GM21737 (cell line): Measurements from ENCODE around the gene ADAM29.
"Not testable (repeated sequence)": the region's sequence is repeated elsewhere in the genome, so short reads cannot be mapped to it uniquely, and the experiment has no call there.

ENCODE experiments used
- ATAC-seq: cut with Tn5 transposase; IDR thresholded peaks from one replicate; pipeline ENCODE4 v1.9.1; 2021; ENCODE audit warnings: mild to moderate bottlenecking, moderate library complexity; ENCODE audit not compliant: unreplicated experiment

The ADAM29 gene

DNA sequence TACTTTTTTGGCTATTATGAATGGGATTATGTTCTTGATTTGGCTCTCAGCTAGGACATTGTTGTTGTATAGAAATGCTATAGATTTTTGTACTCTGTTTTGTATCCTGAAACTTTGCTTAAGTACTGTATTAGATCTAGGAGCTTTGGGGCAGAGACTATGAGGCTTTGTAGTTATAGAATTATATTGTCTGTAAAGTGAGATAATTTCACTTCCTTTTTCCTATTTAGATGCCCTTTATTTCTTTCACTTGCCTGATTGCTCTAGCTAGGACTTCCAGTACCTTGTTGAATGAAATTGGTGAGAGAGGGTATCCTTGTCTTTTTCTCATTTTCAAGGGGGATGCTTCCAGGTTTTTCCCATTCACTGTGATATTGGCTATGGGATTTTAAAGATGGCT lies 28.1 kb downstream of the ADAM29 start:
- no peak for ATAC-seq

DNA sequence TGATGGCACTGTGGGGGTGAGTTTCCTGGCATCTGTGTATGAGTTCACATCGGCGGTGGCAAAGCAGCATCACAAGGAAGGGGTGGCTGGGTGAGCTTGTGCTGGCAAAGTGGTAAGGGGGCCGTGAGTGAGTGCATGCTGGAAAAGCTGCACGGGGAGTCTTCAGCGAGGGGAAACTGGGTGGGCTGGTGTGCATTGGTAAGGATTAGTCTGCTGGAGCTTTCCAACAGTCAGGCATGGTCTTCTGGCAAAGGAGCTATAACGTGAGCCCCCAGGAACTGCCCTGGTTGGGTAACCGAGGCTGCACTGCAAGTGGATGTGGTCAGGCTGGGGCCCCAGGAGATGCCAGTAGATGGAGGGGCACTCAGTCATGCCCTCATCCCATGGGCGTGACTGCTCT lies 30.7 kb downstream of the ADAM29 start:
- ATAC-seq = no peak

DNA sequence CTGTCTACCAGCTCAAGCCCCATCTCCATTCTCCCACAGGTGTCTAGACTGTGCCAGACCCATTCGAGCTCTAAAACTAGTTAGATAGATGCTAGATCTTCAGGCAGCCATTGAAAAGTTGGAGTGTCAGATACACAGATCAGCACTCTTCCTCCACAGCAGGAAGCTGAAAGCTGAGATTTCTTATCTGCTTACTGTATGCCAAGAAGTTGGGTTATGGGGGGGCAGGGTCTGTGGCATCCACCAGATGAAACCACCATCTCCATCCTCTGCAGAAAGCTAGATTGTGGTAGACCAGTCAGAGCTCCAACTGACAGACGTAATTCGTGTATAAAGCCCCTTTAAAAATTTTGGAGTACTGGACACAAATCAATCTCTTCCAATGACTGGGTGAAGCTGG lies 54.8 kb downstream of the ADAM29 start:
- no peak for ATAC-seq

DNA sequence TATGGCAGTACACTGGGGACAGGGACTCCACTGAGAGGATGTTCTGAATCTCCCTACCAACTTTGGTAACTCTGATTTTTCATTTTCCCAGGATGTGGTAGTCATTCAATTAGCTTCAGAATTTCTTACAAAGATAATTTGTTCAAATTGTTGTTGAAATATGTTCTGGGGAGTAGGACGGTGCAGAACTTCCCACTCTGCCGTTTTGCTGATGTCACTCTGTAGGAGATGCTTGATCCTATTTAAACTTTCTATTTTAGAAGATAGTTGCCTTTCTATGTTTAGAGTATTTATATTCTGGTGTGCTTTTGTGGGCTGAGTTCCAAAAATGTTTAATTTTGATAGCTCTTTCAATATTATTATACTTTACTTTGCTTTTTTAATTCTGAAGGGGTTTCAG lies 55.2 kb downstream of the ADAM29 start:
- ATAC-seq = no peak

DNA sequence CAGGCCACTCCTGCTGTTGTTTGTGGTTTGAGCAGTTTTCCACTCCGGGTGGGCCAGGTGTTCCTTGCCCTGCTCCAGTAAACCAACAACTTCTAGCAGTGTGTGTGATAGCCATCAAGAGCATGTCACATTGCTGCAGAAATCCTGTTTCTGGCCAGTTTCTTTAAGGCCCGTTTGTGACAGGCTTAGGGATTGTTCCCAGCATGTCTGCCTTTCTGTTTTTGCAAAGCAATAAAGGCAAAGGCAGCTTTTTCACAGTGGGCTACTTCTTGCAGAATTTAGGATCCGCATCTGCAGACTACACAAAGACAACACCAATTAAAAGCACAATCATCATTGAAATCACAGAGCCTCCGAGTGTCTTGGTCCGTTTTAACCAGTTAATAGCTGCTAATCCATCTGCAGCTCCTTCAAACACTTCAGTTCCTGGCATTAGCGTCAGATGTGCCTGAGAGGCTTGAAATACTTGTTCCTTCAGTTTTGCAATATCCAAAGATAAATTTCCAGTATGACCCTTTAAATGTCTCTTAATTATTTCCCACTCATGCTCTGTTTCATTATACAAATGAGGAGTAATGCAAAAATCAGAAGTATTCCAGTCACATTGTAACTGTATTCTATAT lies 65.1 kb downstream of the ADAM29 start:
- ATAC-seq = no peak

DNA sequence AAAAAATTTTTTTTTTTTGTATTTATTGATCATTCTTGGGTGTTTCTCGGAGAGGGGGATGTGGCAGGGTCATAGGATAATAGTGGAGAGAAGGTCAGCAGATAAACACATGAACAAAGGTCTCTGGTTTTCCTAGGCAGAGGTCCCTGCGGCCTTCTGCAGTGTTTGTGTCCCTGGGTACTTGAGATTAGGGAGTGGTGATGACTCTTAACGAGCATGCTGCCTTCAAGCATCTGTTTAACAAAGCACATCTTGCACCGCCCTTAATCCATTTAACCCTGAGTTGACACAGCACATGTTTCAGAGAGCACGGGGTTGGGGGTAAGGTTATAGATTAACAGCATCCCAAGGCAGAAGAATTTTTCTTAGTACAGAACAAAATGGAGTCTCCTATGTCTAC lies 65.7 kb downstream of the ADAM29 start:
- ATAC-seq = not testable (repeated sequence)

DNA sequence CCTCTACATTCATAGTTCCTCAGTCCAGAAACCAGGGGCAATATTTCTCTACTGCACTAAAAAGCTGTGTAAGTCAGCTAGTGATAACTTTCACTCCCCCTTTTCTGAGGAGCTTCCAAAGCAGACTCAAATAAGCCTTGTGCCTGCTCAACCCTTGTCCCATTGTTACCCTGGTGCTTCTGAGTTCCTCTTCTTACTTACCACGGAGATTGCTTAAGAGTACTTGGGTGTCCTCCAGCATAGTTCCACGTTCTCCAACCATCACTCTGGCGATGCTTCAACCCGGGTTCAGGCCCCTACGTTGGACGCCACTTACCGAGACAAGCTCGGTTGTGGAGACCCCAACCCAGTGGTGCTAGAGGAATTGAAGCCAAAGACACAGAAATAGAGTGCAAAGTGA lies 71.6 kb downstream of the ADAM29 start:
- no peak for ATAC-seq

DNA sequence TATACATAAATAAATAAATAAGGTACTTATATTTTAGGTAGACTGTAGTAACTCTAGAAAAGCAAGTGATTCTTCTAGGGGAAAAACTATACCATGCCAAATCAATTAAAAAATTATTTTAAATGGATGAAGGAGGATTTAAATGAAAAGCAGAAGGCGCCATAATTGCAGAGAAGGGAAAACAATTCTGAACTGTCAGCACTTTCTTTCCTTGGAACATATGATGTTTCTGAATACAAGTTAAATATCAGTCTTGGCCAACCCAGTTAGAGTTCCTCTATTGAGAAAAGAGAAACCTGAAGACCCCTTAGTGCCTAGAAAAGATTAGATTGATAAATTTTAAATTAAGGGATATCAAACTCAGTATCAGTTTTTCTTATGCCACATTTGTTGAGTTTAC lies 75.8 kb downstream of the ADAM29 start:
- no peak for ATAC-seq

DNA sequence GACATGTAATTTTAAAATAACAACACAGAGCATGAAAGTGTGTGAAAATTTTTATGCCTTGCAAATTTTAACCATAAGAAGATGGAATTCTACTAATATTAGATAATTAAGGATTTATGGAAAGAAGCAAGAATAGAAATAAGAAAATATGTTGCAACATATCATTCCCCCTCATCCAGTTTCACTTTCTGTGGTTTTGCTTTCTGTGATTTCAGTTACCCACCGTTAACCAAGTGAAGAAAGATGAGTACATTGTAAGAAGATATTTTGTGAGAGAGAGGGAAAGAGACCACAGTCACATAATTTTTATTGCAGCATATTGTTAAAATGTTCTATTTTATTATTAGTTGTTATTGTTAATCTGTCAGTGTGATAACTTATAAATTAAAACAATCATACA lies 77.9 kb downstream of the ADAM29 start:
- ATAC-seq = no peak

DNA sequence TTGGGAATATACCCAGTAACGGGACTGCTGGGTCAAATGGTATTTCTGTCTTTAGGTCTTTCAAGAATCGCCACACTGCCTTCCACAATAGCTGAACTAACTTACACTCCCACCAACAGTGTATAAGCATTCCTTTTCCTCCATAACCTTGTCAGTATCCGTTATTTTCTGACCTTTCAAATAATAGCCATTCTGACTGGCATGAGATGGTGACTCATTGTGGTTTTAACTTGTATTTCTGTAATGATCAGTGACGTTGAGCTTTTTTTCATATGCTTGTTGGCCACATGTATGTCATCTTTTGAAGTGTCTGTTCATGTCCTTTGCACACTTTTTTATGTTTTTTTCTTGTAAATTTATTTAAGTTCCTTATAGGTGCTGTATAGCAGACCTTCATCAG lies 81.2 kb downstream of the ADAM29 start:
- no peak for ATAC-seq

DNA sequence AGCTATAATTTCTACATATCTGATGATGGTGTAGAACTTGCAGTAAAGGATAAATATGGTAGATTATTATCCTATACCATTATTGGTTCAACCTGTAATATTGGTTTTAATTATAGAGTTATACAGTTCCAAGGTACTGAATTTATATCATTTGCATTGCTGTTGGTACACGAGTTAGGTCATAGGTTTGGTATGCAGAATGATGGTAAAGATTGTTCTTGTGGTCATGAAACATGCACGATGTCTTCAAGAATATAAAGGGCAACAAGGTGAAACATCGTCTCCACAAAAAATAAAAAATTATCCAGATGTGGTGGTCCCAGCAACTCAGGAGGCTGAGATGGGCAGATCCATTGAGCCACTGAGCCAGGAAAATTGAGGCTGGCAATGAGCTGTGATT lies 99.6 kb downstream of the ADAM29 start:
- no peak for ATAC-seq

DNA sequence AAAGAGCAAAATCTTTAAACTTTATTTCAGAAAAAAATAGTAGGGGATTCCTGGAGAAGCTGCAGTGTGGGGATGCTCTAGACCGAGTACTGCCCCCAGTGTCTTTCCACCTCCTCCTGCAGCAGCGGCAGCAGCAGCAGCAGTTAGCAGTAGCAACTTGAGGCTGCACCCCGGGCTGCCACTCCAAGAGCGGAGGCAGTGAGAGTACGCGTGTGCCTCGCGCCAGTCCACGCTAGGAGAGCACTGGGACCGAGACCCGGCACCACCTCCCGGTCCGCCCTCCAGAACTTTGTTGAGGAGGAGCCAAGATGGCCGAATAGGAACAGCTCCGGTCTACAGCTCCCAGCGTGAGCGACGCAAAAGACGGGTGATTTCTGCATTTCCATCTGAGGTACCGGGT lies 101.3 kb downstream of the ADAM29 start:
- ATAC-seq = not testable (repeated sequence)
